ENCODE measurements around the gene ADAMTS18. TPM values are rescaled to one million over a fixed set of nuclear protein-coding genes. Genes with fewer than 3 reads are reported as not detected.

ADAMTS18 gene
- total and polyA plus RNA-seq, 2 experiments from 2014 or later, result 2.7 to 5.5 TPM

- H2AFZ ChIP-seq, result no peak overlapping the region
- H3K4me1 ChIP-seq (ENCODE audit: insufficient read depth), result no peaks in the 10 kb centered on the region
- 17% methylated on average over 1 of the region's 1 CpG for WGBS (ENCODE audit: low lambda C conversion rate, missing lambda C conversion rate)
- H3K27ac ChIP-seq, result no peak overlapping the region
- no peaks in the 10 kb centered on the region for H4K20me1 ChIP-seq (ENCODE audit: insufficient read depth, poor library complexity, severe bottlenecking)
- DNase-seq (ENCODE audit: low spot score), result no peak
- no peaks in the 10 kb centered on the region for H3K79me2 ChIP-seq
- no peaks in the 10 kb centered on the region for H3K9me2 ChIP-seq (replicated peaks; ENCODE audit: insufficient read depth)
- H3K4me3 ChIP-seq, result no peak overlapping the region
- no peaks in the 10 kb centered on the region for H3K27me3 ChIP-seq
- TF ChIP-seq EZH2 (IDR thresholded peaks at IDR 0.05; ENCODE audit: borderline replicate concordance) (no peak), EZH2phosphoT487 (IDR thresholded peaks at IDR 0.05; ENCODE audit: low read depth, severe bottlenecking, unreplicated experiment) (no peak), CTCF (IDR thresholded peaks at IDR 0.05; ENCODE audit: poor library complexity) (no peak)
- H3K9me3 ChIP-seq (ENCODE audit: low read depth), result peaks cover 9% of the 10 kb centered on the region
- H3K36me3 ChIP-seq (replicated peaks; ENCODE audit: insufficient read depth, low read depth), result no peaks in the 10 kb centered on the region
- H3K4me2 ChIP-seq, result no peak overlapping the region
Observed at GRCh38 chr16:77404775-77405174, 30.1 kb downstream of the ADAMTS18 start.

DNA sequence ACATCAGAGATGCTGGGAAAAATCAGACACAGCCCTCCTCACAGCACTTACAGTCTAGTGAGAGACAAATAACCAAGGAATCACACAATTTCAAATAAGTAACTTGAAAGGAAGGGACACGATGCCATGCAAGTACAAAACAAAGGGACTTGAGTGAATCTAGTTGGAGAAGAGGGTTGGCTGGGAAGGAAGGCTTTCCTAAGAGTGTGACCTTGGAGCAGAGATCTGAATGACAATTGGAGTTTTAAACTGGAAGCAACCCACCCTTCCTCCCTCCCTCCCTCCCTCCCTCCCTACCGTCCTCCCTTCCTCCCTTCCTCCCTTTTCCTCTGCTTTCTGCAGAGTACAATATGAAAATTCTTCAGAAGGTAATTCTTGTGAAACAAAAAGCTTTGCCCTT, 31.1 kb downstream of the ADAMTS18 start:
- Histone ChIP-seq H3K36me3 (replicated peaks; ENCODE audit: insufficient read depth, low read depth) (no peaks in the 10 kb centered on the region), H4K20me1 (ENCODE audit: insufficient read depth, poor library complexity, severe bottlenecking) (no peaks in the 10 kb centered on the region), H3K4me2 (no peak overlapping the region), H3K4me3 (no peak overlapping the region), H3K4me1 (ENCODE audit: insufficient read depth) (no peaks in the 10 kb centered on the region), H3K79me2 (no peaks in the 10 kb centered on the region), H3K27me3 (no peaks in the 10 kb centered on the region), H3K9me2 (replicated peaks; ENCODE audit: insufficient read depth) (no peaks in the 10 kb centered on the region), H3K9me3 (ENCODE audit: low read depth) (peaks cover 9% of the 10 kb centered on the region), H3K27ac (no peak overlapping the region), H2AFZ (no peak overlapping the region)
- TF ChIP-seq EZH2phosphoT487 (IDR thresholded peaks at IDR 0.05; ENCODE audit: low read depth, severe bottlenecking, unreplicated experiment) (no peak), CTCF (IDR thresholded peaks at IDR 0.05; ENCODE audit: poor library complexity) (no peak), EZH2 (IDR thresholded peaks at IDR 0.05; ENCODE audit: borderline replicate concordance) (no peak)
- DNase-seq (ENCODE audit: low spot score), result no peak
- WGBS (ENCODE audit: low lambda C conversion rate, missing lambda C conversion rate), result 81% methylated on average over 1 of the region's 2 CpGs

GRCh38 chr16:77402672-77403071, 32.2 kb downstream of the ADAMTS18 start:
- Histone ChIP-seq H3K36me3 (replicated peaks; ENCODE audit: insufficient read depth, low read depth) (no peaks in the 10 kb centered on the region), H4K20me1 (ENCODE audit: insufficient read depth, poor library complexity, severe bottlenecking) (no peaks in the 10 kb centered on the region), H3K4me1 (ENCODE audit: insufficient read depth) (no peaks in the 10 kb centered on the region), H3K27ac (no peak overlapping the region), H3K9me3 (ENCODE audit: low read depth) (peaks cover 5% of the 10 kb centered on the region), H3K27me3 (no peaks in the 10 kb centered on the region), H3K9me2 (replicated peaks; ENCODE audit: insufficient read depth) (no peaks in the 10 kb centered on the region), H3K4me3 (no peak overlapping the region), H2AFZ (no peak overlapping the region), H3K4me2 (no peak overlapping the region), H3K79me2 (no peaks in the 10 kb centered on the region)
- WGBS (ENCODE audit: low lambda C conversion rate, missing lambda C conversion rate), result 83% methylated on average over 2 of the region's 2 CpGs
- no peak for DNase-seq (ENCODE audit: low spot score)
- TF ChIP-seq EZH2 (IDR thresholded peaks at IDR 0.05; ENCODE audit: borderline replicate concordance) (no peak), EZH2phosphoT487 (IDR thresholded peaks at IDR 0.05; ENCODE audit: low read depth, severe bottlenecking, unreplicated experiment) (no peak), CTCF (IDR thresholded peaks at IDR 0.05; ENCODE audit: poor library complexity) (no peak)

DNA sequence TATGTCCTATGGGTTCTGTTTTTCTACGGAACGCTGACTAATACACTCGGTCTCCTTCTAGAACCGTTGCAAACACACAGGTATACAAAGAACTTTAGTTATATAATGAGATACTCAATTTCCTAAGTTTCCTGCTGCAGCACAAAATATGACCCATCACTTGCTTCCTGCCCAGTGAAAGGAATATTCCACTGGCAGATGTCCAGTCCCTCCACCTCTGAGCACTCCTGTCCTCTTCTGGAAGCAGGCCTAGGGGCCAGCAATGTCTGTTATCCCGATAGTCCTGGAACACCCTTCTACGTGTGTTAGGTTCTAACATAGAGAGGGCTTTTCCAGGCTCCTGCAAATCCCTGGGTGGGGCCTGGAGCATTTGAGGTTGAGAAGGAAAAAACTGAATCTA, 32.7 kb downstream of the ADAMTS18 start:
- no peaks in the 10 kb centered on the region for H3K27me3 ChIP-seq
- no peak overlapping the region for H3K4me3 ChIP-seq
- H3K36me3 ChIP-seq (replicated peaks; ENCODE audit: insufficient read depth, low read depth), result no peaks in the 10 kb centered on the region
- WGBS (ENCODE audit: low lambda C conversion rate, missing lambda C conversion rate), result 93% methylated on average over 6 of the region's 6 CpGs
- H3K79me2 ChIP-seq, result no peaks in the 10 kb centered on the region
- H3K4me1 ChIP-seq (ENCODE audit: insufficient read depth), result no peaks in the 10 kb centered on the region
- H3K4me2 ChIP-seq, result no peak overlapping the region
- no peak for DNase-seq (ENCODE audit: low spot score)
- no peaks in the 10 kb centered on the region for H3K9me2 ChIP-seq (replicated peaks; ENCODE audit: insufficient read depth)
- no peaks in the 10 kb centered on the region for H3K9me3 ChIP-seq (ENCODE audit: low read depth)
- no peaks in the 10 kb centered on the region for H4K20me1 ChIP-seq (ENCODE audit: insufficient read depth, poor library complexity, severe bottlenecking)
- H3K27ac ChIP-seq, result no peak overlapping the region
- H2AFZ ChIP-seq, result no peak overlapping the region
- no peak for TF ChIP-seq EZH2 (IDR thresholded peaks at IDR 0.05; ENCODE audit: borderline replicate concordance)
- no peak for TF ChIP-seq EZH2phosphoT487 (IDR thresholded peaks at IDR 0.05; ENCODE audit: low read depth, severe bottlenecking, unreplicated experiment)
- no peak for TF ChIP-seq CTCF (IDR thresholded peaks at IDR 0.05; ENCODE audit: poor library complexity)

Data from hepatocyte (in vitro differentiated cells).